COR-L47 (cell line): ENCODE data around the gene BRINP2.
A peak's percentile ranks its signal among the peaks of the same experiment; 100 is the strongest.

ENCODE experiments used
- DNase-seq: peaks from one replicate; lab custom pipeline; 2025; lab: John Stamatoyannopoulos, UW

BRINP2 gene

GRCh38 chr1:177170756-177171535 lies at the start of gene BRINP2:
Gene BRINP2, plus strand, starts transcription at chr1:177170958. Its CDS starts 58,919 bp downstream, at chr1:177229877.
- peak; percentile 80 for DNase-seq

- no peak for DNase-seq
Observed at GRCh38 chr1:177122461-177123251, 48.1 kb upstream of the BRINP2 start.

GRCh38 chr1:177124577-177125278 lies 46.0 kb upstream of the BRINP2 start:
- DNase-seq = no peak

- DNase-seq = no peak
Observed at GRCh38 chr1:177126267-177126666, 44.5 kb upstream of the BRINP2 start.

GRCh38 chr1:177128665-177129281 lies 42.0 kb upstream of the BRINP2 start:
- DNase-seq = no peak

GRCh38 chr1:177130451-177130945 lies 40.3 kb upstream of the BRINP2 start:
- DNase-seq = no peak

GRCh38 chr1:177131723-177132122 lies 39.0 kb upstream of the BRINP2 start:
- DNase-seq = no peak

GRCh38 chr1:177132141-177132540 lies 38.6 kb upstream of the BRINP2 start:
- no peak for DNase-seq

GRCh38 chr1:177133977-177134538 lies 36.7 kb upstream of the BRINP2 start:
- DNase-seq = no peak

GRCh38 chr1:177135250-177135649 lies 35.5 kb upstream of the BRINP2 start:
- DNase-seq = no peak

- DNase-seq = no peak
Observed at GRCh38 chr1:177137814-177138213, 32.9 kb upstream of the BRINP2 start.

- DNase-seq = no peak
Observed at GRCh38 chr1:177138347-177138746, 32.4 kb upstream of the BRINP2 start.

- no peak for DNase-seq
Observed at GRCh38 chr1:177142010-177142409, 28.7 kb upstream of the BRINP2 start.

GRCh38 chr1:177142791-177143271 lies 27.9 kb upstream of the BRINP2 start:
- DNase-seq = no peak

- DNase-seq = no peak
Observed at GRCh38 chr1:177145106-177146070, 25.4 kb upstream of the BRINP2 start.

GRCh38 chr1:177146499-177146898 lies 24.3 kb upstream of the BRINP2 start:
- DNase-seq = no peak

- DNase-seq = no peak
Observed at GRCh38 chr1:177162243-177162642, 8.5 kb upstream of the BRINP2 start.

GRCh38 chr1:177163844-177164379 lies 6.8 kb upstream of the BRINP2 start:
- peak; percentile 19 for DNase-seq

GRCh38 chr1:177164380-177165068 lies 6.2 kb upstream of the BRINP2 start, which contains the start of gene ASTN1:
Gene ASTN1, minus strand, starts transcription at chr1:177164712. Its CDS starts 36 bp downstream, at chr1:177164676.
- peak; percentile 19 for DNase-seq
